HCT116 (cell line): ENCODE data around the gene ANTXRL. TPM values are rescaled to one million over a fixed set of nuclear protein-coding genes. Genes with fewer than 3 reads are reported as not detected.

ENCODE experiments used
- ATAC-seq: fragments of 200-7000 bp; cut with Tn5 transposase; 2 replicates; pipeline ENCODE4 v1.9.1; 2020; ENCODE audit warnings: mild to moderate bottlenecking, moderate library complexity
- BruUV-seq: library from RNA; stranded (reverse); fragments of 400-500 nt; replicated peaks from 2 replicates; lab custom pipeline; 2021; lab: Mats Ljungman, UMichigan
- CTCF ChIA-PET: fragments of 300-600 bp; sonication (Branson Sonifier 250); formaldehyde crosslinking; loops from one replicate; lab custom pipeline; 2021; ENCODE audit warnings: antibody characterized with exemption; lab: Charles Lee
- POLR2A ChIA-PET: fragments of 300-600, 350-600 bp; sonication (Branson Sonifier 250); formaldehyde crosslinking; loops from one replicate; lab custom pipeline; 2021; ENCODE audit warnings: antibody characterized with exemption; lab: Charles Lee
- RAD21 ChIA-PET, 2 experiments: fragments of 300-600 bp; sonication (Branson Sonifier 250); formaldehyde crosslinking; loops; one replicate each; lab custom pipeline; 2023; ENCODE audit warnings: low total read pairs in 2 of 2; ENCODE audit not compliant: uncharacterized antibody in 2 of 2, unreplicated experiment in 2 of 2, low non-redundant PET in 1 of 2; lab: Charles Lee
- DNase-seq: peaks from one replicate; pipeline ENCODE4 v3.0.0-alpha.2; 2010; ENCODE audit warnings: low read depth, low spot score
- H2AFZ ChIP-seq: fragments of 200-600 bp; shearing (Covaris generic), sonication (generic); 2 replicates; pipeline ENCODE4 v1.6.1; 2017; ENCODE audit warnings: low read depth, mixed run types, mixed read lengths, antibody characterized with exemption, low read length; ENCODE audit not compliant: poor library complexity, severe bottlenecking
- H3K27ac ChIP-seq: 2 replicates; pipeline ENCODE4 v1.5.1; 2012; ENCODE audit warnings: low read depth, low read length
- H3K27me3 ChIP-seq: fragments of 200-600 bp; sonication (generic); 2 replicates; pipeline ENCODE4 v1.6.1; 2016; ENCODE audit warnings: mixed run types, low read length, mixed read lengths; ENCODE audit not compliant: insufficient read depth
- H3K36me3 ChIP-seq, 2 experiments: fragments of 200-500 bp in 1 of 2; fragments of 200-600 bp in 1 of 2; sonication (Bioruptor generic) in 1 of 2; sonication (generic) in 1 of 2; 2 replicates each; pipeline versions ENCODE4 v1.5.1 to v1.6.1; 2014 to 2016; ENCODE audit warnings: low read length in 2 of 2, inconsistent platforms in 1 of 2, mixed read lengths in 1 of 2, mixed run types in 1 of 2; ENCODE audit not compliant: insufficient read depth in 2 of 2, control insufficient read depth in 1 of 2
- H3K4me1 ChIP-seq, 2 experiments: fragments of 200-600 bp in 1 of 2; sonication (generic) in 1 of 2; 2 replicates each; pipeline versions ENCODE4 v1.5.1 to v1.6.1; 2012 to 2017; ENCODE audit warnings: low read length in 2 of 2, inconsistent platforms in 1 of 2, mild to moderate bottlenecking in 1 of 2, mixed read lengths in 1 of 2, mixed run types in 1 of 2, moderate library complexity in 1 of 2; ENCODE audit not compliant: insufficient read depth in 2 of 2, control insufficient read depth in 1 of 2
- H3K4me2 ChIP-seq: fragments of 200-600 bp; sonication (generic); 2 replicates; pipeline ENCODE4 v1.6.1; 2017; ENCODE audit warnings: mixed run types, low read length, mixed read lengths
- H3K4me3 ChIP-seq, 2 experiments: fragments of 200-600 bp in 1 of 2; sonication (generic) in 1 of 2; replicated peaks in 1 of 2; 2 replicates each; pipeline ENCODE4 v1.5.1; 2011 to 2016; ENCODE audit warnings: low read length in 2 of 2, control low read depth in 1 of 2, low read depth in 1 of 2, mild to moderate bottlenecking in 1 of 2, mixed read lengths in 1 of 2, mixed run types in 1 of 2
- H3K79me2 ChIP-seq: fragments of 200-600 bp; sonication (generic); 2 replicates; pipeline ENCODE4 v1.6.1; 2017; ENCODE audit warnings: mild to moderate bottlenecking, mixed run types, low read length, moderate library complexity, mixed read lengths; ENCODE audit not compliant: insufficient read depth
- H3K9ac ChIP-seq: fragments of 200-600 bp; sonication (generic); 2 replicates; pipeline ENCODE4 v1.6.1; 2016; ENCODE audit warnings: low read length, mixed read lengths
- H3K9me2 ChIP-seq: fragments of 200-600 bp; sonication (generic), shearing (Covaris generic); 2 replicates; pipeline ENCODE4 v1.6.1; 2017; ENCODE audit warnings: mixed run types, mild to moderate bottlenecking, moderate library complexity; ENCODE audit not compliant: insufficient read depth
- H3K9me3 ChIP-seq, 2 experiments: fragments of 200-500 bp in 1 of 2; fragments of 200-600 bp in 1 of 2; sonication (Bioruptor generic) in 1 of 2; sonication (generic) in 1 of 2; 2 replicates each; pipeline ENCODE4 v1.6.1; 2014 to 2017; ENCODE audit warnings: low read length in 2 of 2, mixed read lengths in 2 of 2, inconsistent platforms in 1 of 2, low read depth in 1 of 2, mild to moderate bottlenecking in 1 of 2, mixed run types in 1 of 2, moderate library complexity in 1 of 2; ENCODE audit not compliant: control insufficient read depth in 1 of 2, insufficient read depth in 1 of 2
- H4K20me1 ChIP-seq: fragments of 200-600 bp; sonication (generic), shearing (Covaris generic); 2 replicates; pipeline ENCODE4 v1.6.1; 2017; ENCODE audit warnings: mixed run types, mild to moderate bottlenecking, moderate library complexity; ENCODE audit not compliant: insufficient read depth
- ATF3 ChIP-seq: IDR thresholded peaks from 2 replicates; pipeline ENCODE4 v1.6.1; 2012
- CTCF ChIP-seq, 3 experiments: fragments of 200-600 bp in 1 of 3; sonication (generic) in 1 of 3; IDR thresholded peaks in 2 of 3; conservative IDR thresholded peaks in 1 of 3; 2 replicates each; pipeline ENCODE4 v1.5.1; 2012 to 2017; ENCODE audit warnings: low read depth in 2 of 3, low read length in 2 of 3, antibody characterized with exemption in 1 of 3, borderline replicate concordance in 1 of 3, control low read depth in 1 of 3, mild to moderate bottlenecking in 1 of 3, mixed read lengths in 1 of 3, mixed run types in 1 of 3, moderate library complexity in 1 of 3; ENCODE audit not compliant: insufficient read depth in 1 of 3
- EGR1 ChIP-seq: IDR thresholded peaks from 2 replicates; pipeline ENCODE4 v1.6.1; 2012; ENCODE audit warnings: low read depth
- EZH2 ChIP-seq: fragments of 200-600 bp; sonication (generic); IDR thresholded peaks from 2 replicates; pipeline ENCODE4 v1.6.1; 2017; ENCODE audit warnings: antibody characterized with exemption, mixed run types
- EZH2phosphoT487 ChIP-seq: fragments of 200-600 bp; IDR thresholded peaks from 2 replicates; pipeline ENCODE4 v1.6.1; 2018; ENCODE audit warnings: antibody characterized with exemption, borderline replicate concordance
- MAX ChIP-seq: IDR thresholded peaks from 2 replicates; pipeline ENCODE4 v1.6.1; 2012
- RAD21 ChIP-seq: IDR thresholded peaks from 2 replicates; pipeline ENCODE4 v1.6.1; 2012; ENCODE audit warnings: low read depth, mild to moderate bottlenecking
- REST ChIP-seq: IDR thresholded peaks from 2 replicates; pipeline ENCODE4 v1.6.1; 2012; ENCODE audit warnings: low read depth
- SIN3A ChIP-seq: IDR thresholded peaks from 2 replicates; pipeline ENCODE4 v1.6.1; 2012; ENCODE audit warnings: low read depth
- intact Hi-C: fragments of 100-400 bp; cut with micrococcal nuclease; formaldehyde crosslinking; loops from 2 replicates; pipeline ENCODE4 v1.10.0; 2022
- total RNA-seq: library from RNA; stranded (reverse); gene quantifications from one replicate; pipeline ENCODE4 v1.2.1, GENCODE V29; 2021; ENCODE audit not compliant: unreplicated experiment

The ANTXRL gene
- total RNA-seq, 1 experiment from 2014 or later = not detected

- Histone ChIP-seq H3K79me2 (no peaks in the 10 kb centered on the region), H3K9ac (no peak overlapping the region), H3K4me2 (no peak overlapping the region), H2AFZ (no peak overlapping the region), H3K4me3 (no peak overlapping the region), H4K20me1 (no peaks in the 10 kb centered on the region), H3K4me1 (no peaks in the 10 kb centered on the region), H3K9me2 (no peaks in the 10 kb centered on the region), H3K27ac (no peak overlapping the region), H3K36me3 (no peaks in the 10 kb centered on the region), H3K27me3 (no peaks in the 10 kb centered on the region), H3K9me3 (no peaks in the 10 kb centered on the region)
- ChIA-PET CTCF (no interaction called here), RAD21 (no interaction called here), POLR2A (no interaction called here)
- BruUV-seq = no TSS peak
- intact Hi-C loops = no loop called here
- ATAC-seq (no peak), DNase-seq (no peak)
- TF ChIP-seq SIN3A (no peak), EZH2 (no peak), MAX (no peak), CTCF (IDR thresholded peaks at IDR 0.05 in 2 of 3, conservative IDR thresholded peaks at IDR 0.05 in 1 of 3; ENCODE audit: borderline replicate concordance in 1 of 3, insufficient read depth in 1 of 3, low read depth in 2 of 3, low read length in 2 of 3) (no peak), ATF3 (no peak), REST (no peak), RAD21 (no peak), EZH2phosphoT487 (no peak), EGR1 (no peak)
These were observed 22.9 kb upstream of the ANTXRL start for GRCh38 chr10:46263831-46264268.
